Measurements from ENCODE around the gene WRAP73.

Gene WRAP73

DNA sequence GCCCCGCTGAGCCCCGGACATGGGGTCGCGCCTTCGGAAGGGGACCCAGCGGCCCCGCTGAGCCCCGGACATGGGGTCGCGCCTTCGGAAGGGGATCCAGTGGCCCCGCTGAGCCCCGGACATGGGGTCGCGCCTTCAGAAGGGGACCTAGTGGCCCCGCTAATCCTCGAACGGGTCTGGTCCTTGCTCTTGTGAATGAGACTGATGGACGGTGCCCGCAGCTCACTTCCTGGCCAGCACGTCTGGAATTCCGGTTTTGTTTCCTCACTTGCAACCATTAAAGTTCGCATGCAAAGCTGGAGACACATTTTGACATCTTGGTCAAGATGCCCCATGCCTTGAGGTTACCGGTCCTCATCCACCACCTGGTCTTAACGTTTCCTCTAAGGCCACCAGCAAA lies 5.6 kb downstream of the WRAP73 start:
- H2AFZ ChIP-seq (ENCODE audit: low read depth, low read length) = no peak overlapping the region
- TF ChIP-seq EZH2phosphoT487 (IDR thresholded peaks at IDR 0.05; ENCODE audit: low read depth) = no peak
- TF ChIP-seq, protein P1, sequence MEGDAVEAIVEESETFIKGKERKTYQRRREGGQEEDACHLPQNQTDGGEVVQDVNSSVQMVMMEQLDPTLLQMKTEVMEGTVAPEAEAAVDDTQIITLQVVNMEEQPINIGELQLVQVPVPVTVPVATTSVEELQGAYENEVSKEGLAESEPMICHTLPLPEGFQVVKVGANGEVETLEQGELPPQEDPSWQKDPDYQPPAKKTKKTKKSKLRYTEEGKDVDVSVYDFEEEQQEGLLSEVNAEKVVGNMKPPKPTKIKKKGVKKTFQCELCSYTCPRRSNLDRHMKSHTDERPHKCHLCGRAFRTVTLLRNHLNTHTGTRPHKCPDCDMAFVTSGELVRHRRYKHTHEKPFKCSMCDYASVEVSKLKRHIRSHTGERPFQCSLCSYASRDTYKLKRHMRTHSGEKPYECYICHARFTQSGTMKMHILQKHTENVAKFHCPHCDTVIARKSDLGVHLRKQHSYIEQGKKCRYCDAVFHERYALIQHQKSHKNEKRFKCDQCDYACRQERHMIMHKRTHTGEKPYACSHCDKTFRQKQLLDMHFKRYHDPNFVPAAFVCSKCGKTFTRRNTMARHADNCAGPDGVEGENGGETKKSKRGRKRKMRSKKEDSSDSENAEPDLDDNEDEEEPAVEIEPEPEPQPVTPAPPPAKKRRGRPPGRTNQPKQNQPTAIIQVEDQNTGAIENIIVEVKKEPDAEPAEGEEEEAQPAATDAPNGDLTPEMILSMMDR (IDR thresholded peaks at IDR 0.05; ENCODE audit: low read depth, low read length) = no peak

DNA sequence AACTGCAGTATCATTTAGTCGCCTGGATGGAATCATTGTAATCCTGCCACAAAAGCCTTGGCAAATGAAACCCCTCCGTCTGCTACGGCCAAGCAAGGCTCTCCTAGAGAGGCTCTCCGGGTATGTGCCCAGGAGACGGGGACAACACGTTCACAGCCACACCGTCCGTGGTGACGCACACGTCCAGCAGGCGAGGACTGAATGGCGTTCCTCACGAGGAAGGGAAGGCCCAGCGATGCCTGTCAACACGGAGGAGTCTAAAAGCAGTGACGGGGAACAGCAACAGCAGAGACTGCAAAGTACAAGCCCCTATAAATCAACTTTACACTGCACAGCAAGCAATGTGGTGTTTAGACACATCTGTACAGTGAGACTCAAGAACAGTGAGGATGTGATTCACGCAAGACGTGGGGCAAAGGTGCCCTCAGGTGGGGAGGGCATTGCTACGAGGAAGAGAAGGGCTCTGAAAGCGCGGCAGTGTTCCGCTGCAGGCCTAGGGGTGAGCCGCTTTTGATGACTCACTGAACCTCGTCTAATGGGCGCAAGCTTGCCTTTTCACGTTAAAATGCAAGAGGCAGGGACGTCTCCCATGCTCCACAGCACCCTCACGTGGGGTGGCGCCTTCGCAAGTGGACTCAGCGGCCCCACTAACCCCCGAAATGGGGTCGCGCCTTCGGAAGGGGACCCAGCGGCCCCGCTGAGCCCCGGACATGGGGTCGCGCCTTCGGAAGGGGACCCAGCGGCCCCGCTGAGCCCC lies 6.8 kb downstream of the WRAP73 start:
- Histone ChIP-seq H3K27me3 (ENCODE audit: low read depth, low read length) (no peaks in the 10 kb centered on the region), H3K9me3 (ENCODE audit: insufficient read depth, low read length) (no peaks in the 10 kb centered on the region), H3K4me1 (ENCODE audit: low read length) (peaks cover 6% of the 10 kb centered on the region), H3K9ac (ENCODE audit: low read length) (no peak overlapping the region), H3K79me2 (ENCODE audit: low read length) (no peaks in the 10 kb centered on the region), H3K4me3 (ENCODE audit: low read length) (no peak overlapping the region), H2AFZ (ENCODE audit: low read depth, low read length) (no peak overlapping the region), H3K4me2 (ENCODE audit: low read length) (no peak overlapping the region), H3K36me3 (replicated peaks; ENCODE audit: low read depth, low read length) (peaks cover 33% of the 10 kb centered on the region), H3K27ac (ENCODE audit: low read length) (no peak overlapping the region), H4K20me1 (ENCODE audit: insufficient read depth, low read length) (no peaks in the 10 kb centered on the region)
- no peak for TF ChIP-seq EZH2phosphoT487 (IDR thresholded peaks at IDR 0.05; ENCODE audit: low read depth)
- TF ChIP-seq, protein P1 (IDR thresholded peaks at IDR 0.05; ENCODE audit: low read depth, low read length) = no peak

More for the DNA sequence above, 5.6 kb downstream of the WRAP73 start:
- peaks cover 17% of the 10 kb centered on the region for H3K4me1 ChIP-seq (ENCODE audit: low read length)
- no peak overlapping the region for H3K9ac ChIP-seq (ENCODE audit: low read length)
- no peaks in the 10 kb centered on the region for H3K9me3 ChIP-seq (ENCODE audit: insufficient read depth, low read length)
- no peak overlapping the region for H3K4me2 ChIP-seq (ENCODE audit: low read length)
- no peaks in the 10 kb centered on the region for H3K27me3 ChIP-seq (ENCODE audit: low read depth, low read length)
- no peaks in the 10 kb centered on the region for H4K20me1 ChIP-seq (ENCODE audit: insufficient read depth, low read length)
- H3K27ac ChIP-seq (ENCODE audit: low read length) = no peak overlapping the region
- H3K79me2 ChIP-seq (ENCODE audit: low read length) = peaks cover 4% of the 10 kb centered on the region
- peaks cover 31% of the 10 kb centered on the region for H3K36me3 ChIP-seq (replicated peaks; ENCODE audit: low read depth, low read length)
- H3K4me3 ChIP-seq (ENCODE audit: low read length) = no peak overlapping the region

DNA sequence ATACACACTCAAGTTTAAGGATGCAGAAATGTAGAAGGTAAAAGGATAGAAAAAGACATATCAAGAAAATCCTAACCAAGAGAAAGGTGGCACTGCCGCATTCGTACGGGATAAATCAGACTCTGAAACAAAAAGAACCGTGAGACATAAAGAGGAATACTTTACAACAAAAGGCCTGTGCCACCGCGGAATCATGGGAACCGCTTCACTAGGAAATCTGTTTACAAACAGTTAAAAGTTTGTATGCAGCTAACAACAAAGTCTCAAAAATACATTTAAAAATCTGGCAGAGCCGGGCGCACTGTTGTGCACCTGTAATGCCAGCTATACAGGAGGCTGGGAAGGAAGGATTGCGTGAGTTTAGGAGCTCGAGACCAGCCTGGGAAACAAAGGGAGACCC lies 8.1 kb downstream of the WRAP73 start:
- Histone ChIP-seq H3K27ac (ENCODE audit: low read length) (no peak overlapping the region), H3K9ac (ENCODE audit: low read length) (no peak overlapping the region), H3K4me2 (ENCODE audit: low read length) (no peak overlapping the region), H4K20me1 (ENCODE audit: insufficient read depth, low read length) (no peaks in the 10 kb centered on the region), H3K9me3 (ENCODE audit: insufficient read depth, low read length) (no peaks in the 10 kb centered on the region), H2AFZ (ENCODE audit: low read depth, low read length) (no peak overlapping the region), H3K79me2 (ENCODE audit: low read length) (no peaks in the 10 kb centered on the region), H3K4me3 (ENCODE audit: low read length) (no peak overlapping the region), H3K27me3 (ENCODE audit: low read depth, low read length) (no peaks in the 10 kb centered on the region), H3K36me3 (replicated peaks; ENCODE audit: low read depth, low read length) (peaks cover 26% of the 10 kb centered on the region), H3K4me1 (ENCODE audit: low read length) (no peaks in the 10 kb centered on the region)
- TF ChIP-seq, protein P1 (IDR thresholded peaks at IDR 0.05; ENCODE audit: low read depth, low read length) = no peak
- TF ChIP-seq EZH2phosphoT487 (IDR thresholded peaks at IDR 0.05; ENCODE audit: low read depth) = no peak

DNA sequence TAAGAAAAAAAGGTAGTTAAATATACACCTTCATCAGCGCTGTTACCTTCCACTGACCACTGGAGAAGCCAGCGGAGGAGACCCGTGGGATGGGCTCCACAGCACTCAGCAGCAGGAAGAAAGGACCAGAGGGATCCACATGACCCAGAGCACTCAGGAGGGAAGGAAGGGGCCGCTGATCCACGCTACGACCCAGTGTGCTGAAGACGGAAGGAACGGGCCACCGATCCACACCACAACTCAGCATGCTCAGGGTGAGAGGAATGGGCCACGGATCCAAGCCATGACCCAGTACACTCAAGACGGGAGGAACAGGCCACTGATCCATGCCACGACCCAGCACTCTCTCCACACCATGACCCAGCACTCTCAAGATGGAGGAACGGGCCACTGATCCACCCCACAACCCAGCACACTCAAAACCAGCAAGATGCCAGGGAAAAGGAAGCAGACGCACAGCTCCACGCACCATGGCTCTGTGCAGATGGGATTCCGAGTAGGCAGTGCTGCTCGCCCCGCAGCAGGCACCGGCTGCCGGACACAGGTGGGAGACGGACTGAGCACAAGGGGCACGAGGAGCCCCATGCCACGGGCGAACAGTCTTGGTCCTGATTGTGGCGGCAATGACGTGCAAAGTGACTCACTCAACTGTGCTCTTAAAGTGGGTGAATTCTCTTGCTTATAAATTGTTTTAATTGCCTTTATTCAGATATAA lies 8.7 kb downstream of the WRAP73 start:
- Histone ChIP-seq H3K4me2 (ENCODE audit: low read length) (no peak overlapping the region), H2AFZ (ENCODE audit: low read depth, low read length) (no peak overlapping the region), H3K9me3 (ENCODE audit: insufficient read depth, low read length) (no peaks in the 10 kb centered on the region), H3K79me2 (ENCODE audit: low read length) (no peaks in the 10 kb centered on the region), H3K27ac (ENCODE audit: low read length) (no peak overlapping the region), H3K9ac (ENCODE audit: low read length) (no peak overlapping the region), H3K4me1 (ENCODE audit: low read length) (no peaks in the 10 kb centered on the region), H3K4me3 (ENCODE audit: low read length) (no peak overlapping the region), H3K27me3 (ENCODE audit: low read depth, low read length) (no peaks in the 10 kb centered on the region), H4K20me1 (ENCODE audit: insufficient read depth, low read length) (no peaks in the 10 kb centered on the region), H3K36me3 (replicated peaks; ENCODE audit: low read depth, low read length) (peaks cover 20% of the 10 kb centered on the region)
- TF ChIP-seq, protein P1 (IDR thresholded peaks at IDR 0.05; ENCODE audit: low read depth, low read length) = no peak
- no peak for TF ChIP-seq EZH2phosphoT487 (IDR thresholded peaks at IDR 0.05; ENCODE audit: low read depth)

All from OCI-LY3 (cell line).